PC-9 (cell line): ENCODE results near the gene TNIK. TPM values are rescaled to one million over a fixed set of nuclear protein-coding genes. Genes with fewer than 3 reads are reported as not detected.
"Not testable (repeated sequence)": the region's sequence is repeated elsewhere in the genome, so short reads cannot be mapped to it uniquely, and the experiment has no call there.

Experiments used
- BruUV-seq: library from RNA; stranded (reverse); fragments of 400-500 nt; replicated peaks from 2 replicates; lab custom pipeline; 2021; lab: Mats Ljungman, UMichigan
- CTCF ChIA-PET: fragments of 300-600 bp; sonication (Branson Sonifier 250); formaldehyde crosslinking; loops from one replicate; lab custom pipeline; 2022; ENCODE audit warnings: antibody characterized with exemption; lab: Charles Lee
- POLR2A ChIA-PET: fragments of 300-600 bp; sonication (Branson Sonifier 250); formaldehyde crosslinking; loops from one replicate; lab custom pipeline; 2022; ENCODE audit warnings: antibody characterized with exemption; ENCODE audit not compliant: unreplicated experiment; lab: Charles Lee
- DNase-seq, 2 experiments: peaks; one replicate each; pipeline versions ENCODE4 v3.0.0 to v3.0.0-alpha.2; 2015 to 2022; ENCODE audit warnings: mixed read lengths in 1 of 2
- H2AFZ ChIP-seq: fragments of 200-600 bp; sonication (generic); 2 replicates; pipeline ENCODE4 v1.8.1; 2017; ENCODE audit warnings: antibody characterized with exemption
- H3F3A ChIP-seq: fragments of 200-600 bp; sonication (generic); 2 replicates; pipeline ENCODE4 v1.8.1; 2017; ENCODE audit warnings: antibody characterized with exemption, mild to moderate bottlenecking, low read depth; ENCODE audit not compliant: insufficient read depth
- H3K27ac ChIP-seq: fragments of 200-600 bp; sonication (generic); 2 replicates; pipeline ENCODE4 v1.6.1; 2016; ENCODE audit warnings: mixed run types
- H3K27me3 ChIP-seq: fragments of 200-600 bp; sonication (generic); 2 replicates; pipeline ENCODE4 v1.6.1; 2016; ENCODE audit warnings: low read depth, mixed run types; ENCODE audit not compliant: insufficient read depth
- H3K36me3 ChIP-seq: fragments of 200-600 bp; sonication (generic); 2 replicates; pipeline ENCODE4 v1.6.1; 2016; ENCODE audit warnings: low read depth, mixed run types
- H3K4me1 ChIP-seq: fragments of 200-600 bp; sonication (generic); replicated peaks from 2 replicates; pipeline ENCODE4 v1.6.1; 2016; ENCODE audit warnings: mixed run types; ENCODE audit not compliant: insufficient read depth
- H3K4me2 ChIP-seq: fragments of 200-600 bp; sonication (generic); 2 replicates; pipeline ENCODE4 v1.6.1; 2017; ENCODE audit warnings: mixed run types
- H3K4me3 ChIP-seq: fragments of 200-600 bp; sonication (generic); 2 replicates; pipeline ENCODE4 v1.6.1; 2016; ENCODE audit warnings: mixed run types
- H3K79me2 ChIP-seq: fragments of 200-600 bp; sonication (generic); 2 replicates; pipeline ENCODE4 v1.6.1; 2017; ENCODE audit warnings: low read depth, mixed run types
- H3K9me2 ChIP-seq: fragments of 200-600 bp; sonication (generic); 2 replicates; pipeline ENCODE4 v1.8.1; 2017; ENCODE audit warnings: mild to moderate bottlenecking; ENCODE audit not compliant: insufficient read depth
- H3K9me3 ChIP-seq: fragments of 200-600 bp; sonication (generic); 2 replicates; pipeline ENCODE4 v1.8.1; 2016; ENCODE audit warnings: low read depth; ENCODE audit not compliant: insufficient read depth
- H4K20me1 ChIP-seq: fragments of 200-600 bp; sonication (generic); 2 replicates; pipeline ENCODE4 v1.8.1; 2017; ENCODE audit not compliant: insufficient read depth
- EZH2 ChIP-seq: fragments of 200-600 bp; sonication (generic); IDR thresholded peaks from 2 replicates; pipeline ENCODE4 v1.8.0; 2017; ENCODE audit warnings: antibody characterized with exemption, low read depth
- intact Hi-C: fragments of 100-400 bp; cut with micrococcal nuclease; formaldehyde crosslinking; loops from one replicate; pipeline ENCODE4 v1.10.0; 2022; ENCODE audit not compliant: unreplicated experiment
- total RNA-seq: library from RNA; stranded (reverse); gene quantifications from 2 replicates; pipeline ENCODE4 v1.2.3, GENCODE V29; 2021
- TF ChIP-seq, protein P1 (sequence below): fragments of 200-600 bp; sonication (generic); conservative IDR thresholded peaks from 2 replicates; pipeline ENCODE4 v1.6.1; 2017; ENCODE audit warnings: mixed run types, antibody characterized with exemption, mild to moderate bottlenecking, moderate library complexity

Gene TNIK
- total RNA-seq, 1 experiment from 2014 or later, result 30.7 TPM

DNA sequence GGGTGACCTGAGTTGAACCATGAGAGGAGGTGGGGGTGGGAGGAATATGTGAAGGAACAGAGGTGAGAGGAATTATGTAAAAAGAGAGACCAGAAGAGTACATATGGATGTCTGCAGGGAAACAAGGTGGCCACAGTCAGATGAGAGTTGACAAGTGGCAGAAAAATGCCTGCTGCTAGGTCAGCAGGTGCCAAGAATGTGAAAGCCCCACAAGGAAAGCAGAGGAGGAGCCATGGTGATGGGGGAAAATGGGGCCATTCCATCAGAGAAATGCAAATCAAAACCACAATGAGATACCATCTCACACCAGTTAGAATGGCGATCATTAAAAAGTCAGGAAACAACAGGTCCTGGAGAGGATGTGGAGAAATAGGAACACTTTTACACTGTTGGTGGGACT, 156.2 kb downstream of the TNIK start:
- H3K9me2 ChIP-seq, BruUV-seq, H3K36me3 ChIP-seq, H3K4me3 ChIP-seq, H3K27ac ChIP-seq, H3K9me3 ChIP-seq, CTCF ChIA-PET, H3K4me2 ChIP-seq, DNase-seq, H4K20me1 ChIP-seq, H3K27me3 ChIP-seq, H2AFZ ChIP-seq, H3K4me1 ChIP-seq, intact Hi-C loops, H3F3A ChIP-seq, POLR2A ChIA-PET: not testable (repeated sequence)
- peaks cover 32% of the 10 kb centered on the region for H3K79me2 ChIP-seq

DNA sequence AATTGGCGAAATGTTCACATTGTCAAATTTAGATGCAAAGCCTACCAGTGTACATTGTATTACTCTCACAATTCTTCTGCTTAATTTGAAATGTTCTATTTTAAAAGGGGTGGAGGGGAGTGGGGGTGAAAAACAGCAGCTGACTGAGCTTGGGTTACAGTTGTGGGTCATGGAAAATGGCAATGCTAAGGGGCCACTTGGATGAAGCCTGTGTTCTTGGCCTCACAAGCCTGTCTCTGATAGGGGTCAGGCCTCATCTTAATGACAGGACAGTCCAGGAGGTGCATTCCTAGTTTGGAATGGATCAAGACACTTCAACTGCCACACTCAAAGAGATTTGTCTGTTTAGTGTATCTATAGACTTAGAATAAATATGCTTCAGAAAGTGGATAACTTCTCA, 158.2 kb downstream of the TNIK start:
- no peaks in the 10 kb centered on the region for H3K4me1 ChIP-seq
- DNase-seq, result no peak
- H3K4me3 ChIP-seq, result no peak overlapping the region
- no peak overlapping the region for H2AFZ ChIP-seq
- no peak overlapping the region for H3K27ac ChIP-seq
- CTCF ChIA-PET, result no interaction called here
- H4K20me1 ChIP-seq, result no peaks in the 10 kb centered on the region
- no peaks in the 10 kb centered on the region for H3K9me3 ChIP-seq
- H3K9me2 ChIP-seq, result no peaks in the 10 kb centered on the region
- H3K4me2 ChIP-seq, result no peak overlapping the region
- H3K79me2 ChIP-seq, result peaks cover 13% of the 10 kb centered on the region
- intact Hi-C loops, result loop anchor here (2.0 kb wide), 1 partner anchor 25 kb away; no protein-coding TSS in a partner anchor
- POLR2A ChIA-PET, result no interaction called here
- no TSS peak for BruUV-seq
- no peaks in the 10 kb centered on the region for H3K27me3 ChIP-seq
- 0 out of 2 replicates have a peak, but pooled peaks cover 2% of the 10 kb centered on the region for H3K36me3 ChIP-seq
- TF ChIP-seq EZH2, result no peak
- TF ChIP-seq, protein P1, sequence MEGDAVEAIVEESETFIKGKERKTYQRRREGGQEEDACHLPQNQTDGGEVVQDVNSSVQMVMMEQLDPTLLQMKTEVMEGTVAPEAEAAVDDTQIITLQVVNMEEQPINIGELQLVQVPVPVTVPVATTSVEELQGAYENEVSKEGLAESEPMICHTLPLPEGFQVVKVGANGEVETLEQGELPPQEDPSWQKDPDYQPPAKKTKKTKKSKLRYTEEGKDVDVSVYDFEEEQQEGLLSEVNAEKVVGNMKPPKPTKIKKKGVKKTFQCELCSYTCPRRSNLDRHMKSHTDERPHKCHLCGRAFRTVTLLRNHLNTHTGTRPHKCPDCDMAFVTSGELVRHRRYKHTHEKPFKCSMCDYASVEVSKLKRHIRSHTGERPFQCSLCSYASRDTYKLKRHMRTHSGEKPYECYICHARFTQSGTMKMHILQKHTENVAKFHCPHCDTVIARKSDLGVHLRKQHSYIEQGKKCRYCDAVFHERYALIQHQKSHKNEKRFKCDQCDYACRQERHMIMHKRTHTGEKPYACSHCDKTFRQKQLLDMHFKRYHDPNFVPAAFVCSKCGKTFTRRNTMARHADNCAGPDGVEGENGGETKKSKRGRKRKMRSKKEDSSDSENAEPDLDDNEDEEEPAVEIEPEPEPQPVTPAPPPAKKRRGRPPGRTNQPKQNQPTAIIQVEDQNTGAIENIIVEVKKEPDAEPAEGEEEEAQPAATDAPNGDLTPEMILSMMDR, result no peak
- H3F3A ChIP-seq, result no peaks in the 10 kb centered on the region

DNA sequence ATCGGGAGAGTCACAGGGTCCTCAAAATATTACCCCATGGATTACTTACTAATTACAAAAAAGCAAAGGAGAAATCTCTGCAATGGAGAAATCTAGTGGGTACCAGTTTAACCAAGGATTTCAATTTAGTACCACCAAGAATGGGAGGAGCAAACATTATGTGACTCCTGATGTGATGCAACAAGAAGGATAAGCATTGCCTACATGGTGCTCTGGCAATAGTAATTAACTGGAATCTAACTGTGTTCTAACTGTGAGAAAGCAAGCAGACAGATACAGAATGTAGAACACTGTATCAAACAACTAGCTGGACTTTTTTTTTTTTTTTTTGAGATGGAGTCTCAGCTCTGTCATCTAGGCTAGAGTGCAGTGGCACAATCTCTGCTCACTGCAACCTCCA, 159.2 kb downstream of the TNIK start:
- H2AFZ ChIP-seq, result no peak overlapping the region
- no peak overlapping the region for H3K4me2 ChIP-seq
- no peaks in the 10 kb centered on the region for H3K9me2 ChIP-seq
- no peak for DNase-seq
- ChIA-PET CTCF (no interaction called here), POLR2A (no interaction called here)
- H3K4me3 ChIP-seq, result no peak overlapping the region
- 0 out of 2 replicates have a peak, but pooled peaks cover 2% of the 10 kb centered on the region for H3K36me3 ChIP-seq
- H3K4me1 ChIP-seq, result no peaks in the 10 kb centered on the region
- H3F3A ChIP-seq, result no peaks in the 10 kb centered on the region
- no peaks in the 10 kb centered on the region for H4K20me1 ChIP-seq
- no peaks in the 10 kb centered on the region for H3K27me3 ChIP-seq
- intact Hi-C loops, result loop anchor here (2.0 kb wide), 1 partner anchor 26 kb away; no protein-coding TSS in a partner anchor
- TF ChIP-seq, protein P1, result no peak
- TF ChIP-seq EZH2, result no peak
- no TSS peak for BruUV-seq
- no peaks in the 10 kb centered on the region for H3K9me3 ChIP-seq
- no peak overlapping the region for H3K27ac ChIP-seq
- peaks cover 8% of the 10 kb centered on the region for H3K79me2 ChIP-seq

DNA sequence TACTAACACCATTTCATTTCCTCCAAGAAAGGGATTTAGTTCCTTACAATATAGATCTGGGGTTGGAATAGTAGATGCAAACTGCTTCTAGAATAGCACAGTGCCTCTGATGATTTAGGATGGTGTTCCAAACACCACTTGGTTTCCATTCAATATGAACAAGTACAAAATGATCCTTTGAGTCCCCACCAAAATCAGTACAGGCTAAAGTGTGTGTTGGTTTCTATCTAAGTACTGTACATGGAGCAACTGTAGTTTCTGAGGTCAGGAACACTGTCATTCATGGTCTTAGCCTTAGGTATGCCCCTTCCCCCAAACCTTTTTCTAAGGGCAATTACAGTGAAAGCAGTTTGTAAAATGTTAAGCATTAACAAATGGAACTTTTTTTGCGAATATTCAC, 162.3 kb downstream of the TNIK start:
- POLR2A ChIA-PET, result no interaction called here
- H3K36me3 ChIP-seq, result 0 out of 2 replicates have a peak, but pooled peaks cover 2% of the 10 kb centered on the region
- TF ChIP-seq EZH2, result no peak
- TF ChIP-seq, protein P1, result no peak

More for the DNA sequence above, 162.3 kb downstream of the TNIK start:
- Histone ChIP-seq H3K27me3 (no peaks in the 10 kb centered on the region), H3K4me2 (no peak overlapping the region), H3K9me2 (no peaks in the 10 kb centered on the region), H3F3A (no peaks in the 10 kb centered on the region), H3K4me1 (no peaks in the 10 kb centered on the region), H3K79me2 (0 out of 2 replicates have a peak, but pooled peaks cover 5% of the 10 kb centered on the region), H3K27ac (no peak overlapping the region), H3K4me3 (no peak overlapping the region), H2AFZ (no peak overlapping the region), H3K9me3 (no peaks in the 10 kb centered on the region), H4K20me1 (no peaks in the 10 kb centered on the region)
- BruUV-seq, result no TSS peak
- CTCF ChIA-PET, result no interaction called here
- intact Hi-C loops, result no loop called here
- no peak for DNase-seq
